SU-DHL-6 (cell line): ENCODE results near the gene RAB33A.

Experiments
- H2AFZ ChIP-seq: fragments of 200-600 bp; sonication (generic); 2 replicates; pipeline ENCODE4 v1.6.1; 2014; ENCODE audit warnings: low read depth, mild to moderate bottlenecking, moderate library complexity, mixed read lengths, antibody characterized with exemption, low read length; ENCODE audit not compliant: severe bottlenecking
- H3F3A ChIP-seq: fragments of 200-600 bp; shearing (Covaris generic); 2 replicates; pipeline ENCODE4 v1.6.0; 2016; ENCODE audit warnings: antibody characterized with exemption, mild to moderate bottlenecking; ENCODE audit not compliant: insufficient read depth
- H3K27ac ChIP-seq: fragments of 200-600 bp; sonication (generic); 2 replicates; pipeline ENCODE4 v1.5.1; 2016; ENCODE audit warnings: low read depth, mild to moderate bottlenecking, low read length, moderate library complexity, mixed read lengths
- H3K27me3 ChIP-seq: fragments of 200-600 bp; sonication (generic), shearing (Covaris generic); 2 replicates; pipeline ENCODE4 v1.6.0; 2014; ENCODE audit warnings: mild to moderate bottlenecking, low read length
- H3K36me3 ChIP-seq: fragments of 200-600 bp; sonication (generic); 2 replicates; pipeline ENCODE4 v1.6.1; 2014; ENCODE audit warnings: mild to moderate bottlenecking, low read length, mixed read lengths
- H3K4me2 ChIP-seq: fragments of 300-600, 200-600 bp; shearing (Covaris generic), sonication (generic); 2 replicates; pipeline ENCODE4 v1.6.0; 2014; ENCODE audit warnings: low read length, low read depth, mild to moderate bottlenecking; ENCODE audit not compliant: poor library complexity, severe bottlenecking
- H3K4me3 ChIP-seq: fragments of 200-600 bp; sonication (generic); 2 replicates; pipeline ENCODE4 v1.5.1; 2014; ENCODE audit warnings: antibody characterized with exemption, low read length, mild to moderate bottlenecking, mixed read lengths; ENCODE audit not compliant: insufficient read depth, poor library complexity, severe bottlenecking
- H3K79me2 ChIP-seq: fragments of 200-600 bp; sonication (generic); 2 replicates; pipeline ENCODE4 v1.6.1; 2014; ENCODE audit warnings: mild to moderate bottlenecking, low read length, moderate library complexity; ENCODE audit not compliant: insufficient read depth
- H3K9ac ChIP-seq: fragments of 200-600 bp; sonication (generic); 2 replicates; pipeline ENCODE4 v1.7.0; 2014; ENCODE audit warnings: mild to moderate bottlenecking, low read length
- H3K9me2 ChIP-seq: fragments of 200-600 bp; sonication (generic); replicated peaks from 2 replicates; pipeline ENCODE4 v1.6.1; 2014; ENCODE audit warnings: low read length; ENCODE audit not compliant: insufficient read depth
- H3K9me3 ChIP-seq: fragments of 200-600 bp; sonication (generic); 2 replicates; pipeline ENCODE4 v1.6.1; 2014; ENCODE audit warnings: low read length, mixed read lengths; ENCODE audit not compliant: insufficient read depth
- H4K20me1 ChIP-seq: fragments of 200-600 bp; sonication (generic); 2 replicates; pipeline ENCODE4 v1.6.1; 2014; ENCODE audit warnings: low read depth, mild to moderate bottlenecking, antibody characterized with exemption, low read length, moderate library complexity, mixed read lengths
- EZH2phosphoT487 ChIP-seq: fragments of 200-600 bp; sonication (generic), shearing (Covaris generic); conservative IDR thresholded peaks from 2 replicates; pipeline ENCODE4 v1.6.1; 2018; ENCODE audit warnings: mild to moderate bottlenecking, antibody characterized with exemption, low read length, moderate library complexity, mixed read lengths
- TF ChIP-seq, protein P1 (sequence below): fragments of 200-600 bp; sonication (generic); IDR thresholded peaks from one replicate; pipeline ENCODE4 v1.5.1; 2017; ENCODE audit warnings: antibody characterized with exemption, mild to moderate bottlenecking, low read length, moderate library complexity; ENCODE audit not compliant: insufficient read depth, poor library complexity, severe bottlenecking

RAB33A gene

DNA sequence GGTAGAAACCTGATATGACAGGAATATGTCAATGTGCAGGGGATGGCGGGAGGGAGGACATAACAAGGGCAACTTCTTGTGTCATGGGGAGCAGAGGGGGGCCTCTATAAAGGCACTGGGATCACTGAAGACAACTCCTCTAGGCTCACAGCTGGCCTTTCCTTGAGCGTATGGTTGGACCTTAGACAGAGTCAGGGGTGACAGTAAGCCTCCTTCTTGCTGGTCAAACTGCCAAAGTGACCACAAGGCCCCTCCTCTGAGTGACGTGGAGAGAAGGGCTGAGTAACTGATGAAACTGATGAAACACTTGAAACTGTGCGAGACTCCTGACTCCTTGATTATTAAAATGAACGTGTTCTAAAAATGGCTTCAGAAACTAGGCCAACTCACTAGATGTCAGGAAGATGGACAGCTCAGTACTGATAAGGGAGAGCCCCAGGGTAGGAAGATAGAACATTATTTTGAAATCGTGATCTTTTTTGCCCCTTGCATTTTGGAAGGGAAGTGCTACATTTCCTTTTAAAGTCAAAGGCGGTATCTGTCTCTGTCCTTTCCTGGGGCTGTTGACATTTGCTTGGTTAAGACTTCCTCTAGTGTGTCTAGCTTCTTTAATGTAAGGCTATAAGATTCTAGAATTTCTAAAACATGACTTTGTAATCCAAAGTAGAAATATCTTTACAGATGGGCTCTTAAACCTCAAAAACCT is 1.6 kb downstream of the RAB33A start:
- TF ChIP-seq EZH2phosphoT487 = no peak
- TF ChIP-seq, protein P1, sequence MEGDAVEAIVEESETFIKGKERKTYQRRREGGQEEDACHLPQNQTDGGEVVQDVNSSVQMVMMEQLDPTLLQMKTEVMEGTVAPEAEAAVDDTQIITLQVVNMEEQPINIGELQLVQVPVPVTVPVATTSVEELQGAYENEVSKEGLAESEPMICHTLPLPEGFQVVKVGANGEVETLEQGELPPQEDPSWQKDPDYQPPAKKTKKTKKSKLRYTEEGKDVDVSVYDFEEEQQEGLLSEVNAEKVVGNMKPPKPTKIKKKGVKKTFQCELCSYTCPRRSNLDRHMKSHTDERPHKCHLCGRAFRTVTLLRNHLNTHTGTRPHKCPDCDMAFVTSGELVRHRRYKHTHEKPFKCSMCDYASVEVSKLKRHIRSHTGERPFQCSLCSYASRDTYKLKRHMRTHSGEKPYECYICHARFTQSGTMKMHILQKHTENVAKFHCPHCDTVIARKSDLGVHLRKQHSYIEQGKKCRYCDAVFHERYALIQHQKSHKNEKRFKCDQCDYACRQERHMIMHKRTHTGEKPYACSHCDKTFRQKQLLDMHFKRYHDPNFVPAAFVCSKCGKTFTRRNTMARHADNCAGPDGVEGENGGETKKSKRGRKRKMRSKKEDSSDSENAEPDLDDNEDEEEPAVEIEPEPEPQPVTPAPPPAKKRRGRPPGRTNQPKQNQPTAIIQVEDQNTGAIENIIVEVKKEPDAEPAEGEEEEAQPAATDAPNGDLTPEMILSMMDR = no peak
- Histone ChIP-seq H3K4me3 (peak overlapping the region; percentile 80), H3K9ac (peak overlapping the region; percentile 93), H4K20me1 (no peaks in the 10 kb centered on the region), H3K36me3 (no peaks in the 10 kb centered on the region), H3F3A (peaks cover 11% of the 10 kb centered on the region; the same call in 1 of the 2 replicates), H3K4me2 (peak overlapping the region; percentile 71), H3K27me3 (no peaks in the 10 kb centered on the region), H3K9me2 (no peaks in the 10 kb centered on the region), H3K9me3 (no peaks in the 10 kb centered on the region), H3K79me2 (peaks cover 45% of the 10 kb centered on the region), H2AFZ (no peak overlapping the region), H3K27ac (peak overlapping the region; percentile 88)

DNA sequence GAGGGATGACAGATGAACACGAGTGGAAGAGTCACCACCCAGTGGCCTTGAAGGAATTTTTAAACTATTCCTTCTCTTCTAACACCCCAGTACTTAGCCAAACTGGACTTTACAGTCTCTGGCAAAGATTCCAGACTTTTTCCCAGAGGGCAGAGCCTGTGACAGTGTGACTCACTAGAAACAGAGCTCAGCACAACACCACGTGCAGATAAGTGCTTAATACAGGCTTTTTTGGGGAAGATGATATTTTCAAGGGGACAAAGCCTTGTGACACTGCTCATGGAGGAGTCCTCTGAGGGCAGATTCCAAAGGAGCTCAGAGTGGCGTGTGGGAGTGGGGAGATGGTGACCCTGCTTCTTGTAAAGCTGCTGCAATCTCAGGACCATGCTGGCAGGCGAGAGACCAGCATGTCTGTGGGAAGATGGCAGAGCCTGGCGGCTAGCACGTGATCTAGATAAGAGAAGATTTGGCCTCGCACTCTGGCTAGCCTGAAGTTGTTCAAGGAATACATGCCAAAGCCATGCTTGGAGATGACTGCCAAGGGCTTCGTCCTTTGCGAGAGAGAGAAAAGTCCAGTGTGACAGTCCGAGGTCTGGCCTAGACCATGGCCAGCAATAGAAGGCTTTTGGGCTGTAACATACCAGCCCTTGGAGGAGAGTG is 2.4 kb downstream of the RAB33A start:
- no peak for TF ChIP-seq EZH2phosphoT487
- TF ChIP-seq, protein P1 = no peak
- Histone ChIP-seq H3K79me2 (peaks cover 45% of the 10 kb centered on the region), H3K36me3 (no peaks in the 10 kb centered on the region), H3K4me3 (peak overlapping the region; percentile 80), H3K27me3 (no peaks in the 10 kb centered on the region), H3K9me3 (no peaks in the 10 kb centered on the region), H3F3A (peaks cover 11% of the 10 kb centered on the region; the same call in 1 of the 2 replicates), H3K9me2 (no peaks in the 10 kb centered on the region), H4K20me1 (no peaks in the 10 kb centered on the region), H3K9ac (peak overlapping the region; percentile 93), H3K27ac (peak overlapping the region; percentile 88), H2AFZ (no peak overlapping the region), H3K4me2 (peak overlapping the region; percentile 71)

DNA sequence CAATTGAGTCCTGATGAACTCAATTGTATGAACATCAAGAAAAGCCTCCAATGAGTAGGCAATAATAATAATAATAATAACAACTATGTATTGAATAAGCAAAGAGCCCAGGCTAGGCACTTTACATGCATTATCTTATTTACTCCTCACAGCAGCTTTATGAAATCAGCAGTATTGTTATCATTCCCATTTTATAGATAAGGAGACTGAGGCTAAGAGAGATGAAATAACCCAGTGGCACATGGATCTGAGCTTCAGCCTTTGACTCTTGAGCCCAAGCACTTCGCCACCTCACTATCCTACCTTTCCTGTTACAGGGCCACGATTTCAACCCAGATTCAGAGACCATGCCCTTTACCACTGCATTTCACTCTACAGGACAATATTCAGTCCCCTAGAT is 3.2 kb downstream of the RAB33A start:
- no peak for TF ChIP-seq EZH2phosphoT487
- TF ChIP-seq, protein P1 = no peak
- Histone ChIP-seq H3F3A (peaks cover 4% of the 10 kb centered on the region; the same call in 1 of the 2 replicates), H3K9me3 (no peaks in the 10 kb centered on the region), H3K27ac (no peak overlapping the region), H4K20me1 (no peaks in the 10 kb centered on the region), H3K79me2 (peaks cover 45% of the 10 kb centered on the region), H3K36me3 (no peaks in the 10 kb centered on the region), H2AFZ (no peak overlapping the region), H3K4me3 (no peak overlapping the region), H3K9me2 (no peaks in the 10 kb centered on the region), H3K27me3 (no peaks in the 10 kb centered on the region), H3K9ac (no peak overlapping the region), H3K4me2 (no peak overlapping the region)
